Hematopoietic multipotent progenitor cell treated with erythropoietin and hydrocortisone succinate and interleukin-3 and kit ligand, for 6 days (in vitro differentiated cells): ENCODE data around the gene UBL4B.
"Not testable (repeated sequence)": the region's sequence is repeated elsewhere in the genome, so short reads cannot be mapped to it uniquely, and the experiment has no call there.

Experiments
- DNase-seq: peaks from one replicate; pipeline ENCODE4 v3.0.0-alpha.2; 2015

UBL4B gene, protein sequence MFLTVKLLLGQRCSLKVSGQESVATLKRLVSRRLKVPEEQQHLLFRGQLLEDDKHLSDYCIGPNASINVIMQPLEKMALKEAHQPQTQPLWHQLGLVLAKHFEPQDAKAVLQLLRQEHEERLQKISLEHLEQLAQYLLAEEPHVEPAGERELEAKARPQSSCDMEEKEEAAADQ

DNA sequence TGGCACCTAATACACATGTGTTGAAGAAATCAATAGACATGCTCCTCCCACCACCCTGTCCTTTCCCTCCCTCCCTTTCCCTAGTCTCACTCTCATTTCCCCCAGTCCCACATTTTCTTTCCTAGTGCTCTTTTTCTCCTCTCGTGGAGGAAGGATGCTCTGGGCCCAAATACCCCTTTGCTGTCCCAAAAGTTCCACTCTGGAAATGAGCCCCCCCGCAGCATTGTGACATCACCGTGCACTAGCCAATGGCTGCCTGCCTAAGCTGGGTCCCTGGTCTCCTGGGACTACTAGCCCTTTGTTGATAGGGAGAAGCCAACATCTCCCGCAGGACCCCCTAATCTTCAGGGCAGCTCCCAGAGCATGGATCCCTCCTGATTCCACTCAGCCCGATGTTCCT, at the start of gene UBL4B:
Gene UBL4B (plus strand): TSS at position 301 of the 400 bp plus-strand sequence. CDS start 92 bp downstream, at position 393.
- no peak for DNase-seq

DNA sequence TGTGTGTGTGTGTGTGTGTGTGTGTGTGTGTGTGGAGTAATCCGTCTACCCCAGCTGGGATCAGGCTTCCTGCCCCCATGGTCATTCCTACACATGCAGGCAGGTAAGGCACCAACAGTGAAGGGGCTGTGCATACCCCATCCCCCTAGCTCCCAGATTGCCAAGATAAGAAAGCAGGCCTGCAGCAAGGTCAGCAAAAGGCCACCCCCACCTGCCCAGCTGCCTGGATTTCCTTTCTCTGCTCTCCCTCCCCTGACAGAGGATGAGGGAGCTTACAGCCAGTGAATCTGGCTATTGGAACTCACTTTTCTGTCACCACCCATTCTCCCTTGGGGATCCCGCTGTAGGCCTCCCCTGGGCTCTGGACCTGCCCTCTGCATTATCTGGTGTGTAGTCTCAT, 49.6 kb upstream of the UBL4B start:
- no peak for DNase-seq

DNA sequence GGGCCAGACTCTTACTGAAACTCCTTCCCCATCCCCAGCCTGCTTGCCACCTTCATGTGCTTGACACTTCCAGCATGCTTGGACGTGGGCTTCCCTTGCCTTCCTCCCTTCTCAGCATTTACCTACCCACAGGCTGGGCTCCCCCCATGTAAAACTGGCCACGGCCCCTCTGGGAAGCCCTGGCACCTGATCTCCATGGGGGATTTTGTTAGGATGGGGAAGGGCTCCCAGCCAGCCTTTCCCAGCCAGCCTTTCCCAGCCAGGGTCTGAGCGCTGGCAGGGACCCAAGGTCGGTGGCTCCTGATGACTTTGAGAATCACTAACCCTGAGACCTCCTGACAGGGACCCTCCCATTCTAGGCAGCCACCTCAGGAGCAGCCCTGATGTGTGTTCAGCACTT, 48.5 kb upstream of the UBL4B start:
- DNase-seq, result no peak

DNA sequence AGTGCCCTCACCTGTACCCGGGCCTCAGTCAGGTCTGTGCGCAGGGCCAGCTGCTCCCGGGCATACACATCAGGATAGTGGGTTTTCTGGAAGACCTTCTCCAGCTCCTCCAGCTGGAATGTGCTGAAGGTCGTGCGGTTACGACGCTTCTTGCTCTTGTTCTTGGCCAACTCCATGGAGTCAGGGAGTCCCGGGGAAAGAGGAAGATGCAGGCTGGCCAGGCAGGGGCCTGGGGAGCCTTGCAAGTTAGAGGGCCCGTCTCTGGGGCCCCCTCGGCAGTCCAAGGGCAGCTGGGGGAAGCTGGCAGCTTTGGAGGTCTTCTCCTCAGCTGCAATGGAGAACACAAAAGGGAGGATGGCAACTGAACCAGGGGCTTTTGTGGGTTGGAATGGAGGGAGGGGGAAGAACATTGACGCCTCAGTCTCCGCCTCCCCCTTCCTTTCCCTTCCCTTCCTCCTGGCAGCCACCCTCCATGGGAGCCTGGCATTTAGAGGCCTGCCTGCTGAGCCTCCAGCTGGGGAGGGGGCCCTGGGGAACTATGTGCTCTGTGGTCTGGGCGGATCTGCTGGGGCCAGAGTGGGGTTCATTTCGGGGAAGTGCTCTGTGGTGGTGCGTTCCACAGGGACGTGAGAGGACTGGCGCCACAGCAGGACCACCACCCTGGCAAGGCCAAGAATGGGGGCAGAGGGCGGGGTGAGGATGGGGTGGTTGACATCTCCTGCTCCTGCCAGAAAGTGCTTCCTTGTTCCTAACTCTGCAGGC, 47.5 kb upstream of the UBL4B start:
- no peak for DNase-seq

DNA sequence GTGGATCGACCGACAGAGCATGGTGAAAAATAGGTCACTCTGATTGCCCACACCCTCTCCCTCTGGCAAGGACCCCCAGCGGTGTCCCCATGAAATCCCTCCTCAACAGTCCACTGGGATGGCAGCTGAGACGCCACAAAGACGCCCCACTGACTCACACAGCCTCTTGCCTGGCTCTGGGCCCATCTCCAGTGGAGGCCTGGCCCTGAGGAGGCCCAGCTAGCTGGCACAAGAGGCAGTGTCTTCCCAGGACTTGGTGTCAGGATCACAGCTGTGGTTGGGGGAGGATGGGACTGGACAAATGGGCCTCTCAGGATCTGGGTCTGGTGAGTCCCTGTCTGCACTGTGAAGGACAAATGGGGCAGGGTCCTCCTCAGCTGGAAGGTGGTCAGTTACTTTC, 46.4 kb upstream of the UBL4B start:
- DNase-seq, result no peak

DNA sequence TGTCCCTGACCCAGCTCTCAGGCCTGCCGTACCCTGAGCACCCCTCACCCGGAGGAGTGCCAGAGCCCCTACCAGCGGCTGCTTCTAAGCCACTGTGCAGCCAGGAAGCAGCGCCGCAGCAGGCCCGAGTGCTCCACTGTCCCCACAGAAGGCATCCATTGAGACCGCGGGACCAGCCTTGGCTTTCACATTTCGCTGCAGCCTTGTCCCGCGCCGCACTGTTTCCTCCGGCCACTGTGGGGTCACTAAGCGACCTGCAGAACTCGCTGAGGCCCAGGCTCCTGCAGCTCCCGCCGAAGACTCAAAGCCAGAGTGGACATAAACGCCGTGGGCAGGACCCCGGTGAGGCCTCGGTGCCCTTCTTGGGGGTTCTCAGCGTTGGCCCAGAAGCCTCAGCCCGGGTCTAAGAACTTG, 44.8 kb upstream of the UBL4B start:
- no peak for DNase-seq

DNA sequence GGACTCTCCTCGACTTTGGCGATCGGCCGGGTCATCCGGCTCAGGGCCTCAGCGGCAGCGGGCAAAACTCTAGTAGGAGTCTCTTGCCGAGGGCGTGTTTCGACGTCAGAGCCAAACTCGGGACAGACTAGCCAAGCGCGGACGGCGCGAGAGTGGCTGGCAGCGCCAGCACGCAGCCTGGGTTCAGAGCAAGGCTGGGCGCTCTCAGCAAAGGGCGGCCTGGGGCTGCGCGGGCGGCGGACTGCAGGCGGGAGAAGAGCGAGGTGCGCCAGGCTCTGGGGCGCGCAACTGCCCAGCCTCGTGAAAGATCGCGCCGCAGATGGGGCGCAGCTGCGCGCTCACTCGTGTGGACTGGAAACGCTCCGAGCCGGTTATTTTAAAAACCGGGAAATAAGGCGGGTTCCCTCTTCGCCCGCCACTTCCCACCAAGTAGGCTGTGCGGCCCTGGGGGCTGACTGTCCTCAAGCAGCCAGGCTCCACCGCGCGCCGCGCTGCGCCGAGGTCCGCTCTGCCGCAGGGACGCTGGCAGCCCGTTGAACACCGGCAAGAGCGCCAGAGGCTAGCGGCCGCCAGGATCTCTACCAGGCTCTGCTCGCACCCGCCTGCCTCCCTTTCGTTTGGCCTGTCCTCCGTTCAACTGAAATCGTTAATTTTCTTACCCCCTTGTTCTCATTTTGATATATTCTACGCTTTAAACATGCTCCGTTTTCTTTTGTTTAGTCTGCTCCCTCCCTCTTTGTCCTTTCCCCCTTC, 44.2 kb upstream of the UBL4B start:
- DNase-seq, result peak; percentile 42

DNA sequence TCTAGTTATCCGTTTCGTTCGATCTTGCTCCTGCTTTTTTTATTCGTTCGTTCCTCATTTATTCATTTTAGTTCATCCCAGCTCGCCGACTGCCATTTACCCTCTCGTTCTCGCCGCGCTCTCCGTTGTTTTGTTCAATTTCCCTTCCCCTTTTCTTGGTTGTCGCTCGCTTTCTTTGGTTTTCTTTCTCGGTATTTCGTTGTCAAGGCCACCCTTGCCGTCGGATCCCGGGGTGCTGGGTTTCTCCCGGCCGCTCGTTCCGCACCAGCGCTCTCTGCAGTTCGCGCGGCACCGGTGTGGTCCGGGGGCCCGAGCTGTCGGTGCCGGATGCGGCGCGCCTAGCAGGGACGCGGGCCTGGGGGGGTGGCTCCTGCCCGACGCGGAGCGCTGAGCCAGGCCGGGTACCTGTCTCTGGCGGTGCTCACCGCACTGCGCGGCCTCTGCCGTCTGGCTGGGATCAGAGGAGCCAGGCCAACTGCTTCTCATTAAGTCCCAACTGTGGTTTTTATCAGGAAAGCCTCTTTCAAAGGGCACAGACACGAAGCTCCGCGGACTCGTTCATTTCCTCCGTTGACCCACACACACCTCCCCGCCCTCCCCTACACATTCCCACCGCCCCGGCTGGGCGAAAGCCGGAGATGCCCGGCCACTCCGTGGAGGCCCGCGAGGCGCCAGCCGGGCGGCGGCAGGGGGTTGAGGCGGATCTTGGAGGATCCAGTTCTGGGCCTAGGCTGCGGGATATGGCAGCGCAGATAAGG, 43.4 kb upstream of the UBL4B start:
- peak; percentile 49 for DNase-seq

DNA sequence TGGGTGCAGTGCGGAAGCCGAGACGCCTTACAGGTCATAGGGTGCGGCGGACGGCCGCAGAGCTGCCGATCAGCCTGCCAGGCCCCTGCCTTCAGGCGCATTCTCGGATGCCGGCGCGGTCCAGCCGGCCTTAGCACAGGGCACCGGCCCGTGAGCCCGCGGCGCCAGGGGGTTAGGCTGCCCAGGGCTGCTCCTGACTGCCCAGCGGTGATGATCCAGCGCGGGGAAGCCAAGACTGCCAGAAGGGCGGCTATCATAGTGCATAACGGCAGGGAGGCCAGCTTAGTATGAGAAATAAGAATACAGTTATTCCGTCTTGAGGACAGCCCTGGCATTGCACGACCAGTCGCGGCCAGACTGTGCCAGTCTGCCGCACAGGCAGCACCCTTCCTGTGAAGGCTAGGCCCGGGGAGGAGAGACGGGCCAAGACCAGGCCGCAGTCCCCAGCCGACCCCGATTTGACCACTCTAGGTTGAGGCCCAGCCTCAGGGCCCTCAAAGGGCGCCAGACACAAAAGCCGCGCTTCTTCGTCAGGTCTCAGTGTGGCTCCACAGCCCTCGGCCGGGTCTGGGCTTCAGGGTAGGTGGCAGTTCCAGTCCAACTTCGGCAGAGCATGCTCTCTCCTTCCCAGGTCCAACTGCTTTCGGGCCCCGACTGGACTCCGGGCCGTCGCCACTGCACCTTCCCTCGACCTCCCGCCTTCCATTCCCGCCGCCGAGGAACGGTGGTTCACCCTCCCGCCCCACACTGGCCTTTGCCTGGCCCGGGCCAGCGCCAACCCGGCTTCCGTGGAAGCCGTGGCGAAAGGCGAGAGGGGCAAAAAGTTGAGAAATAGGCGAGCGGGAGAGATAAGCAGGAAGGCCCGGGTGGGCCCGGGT, 42.6 kb upstream of the UBL4B start:
- peak; percentile 58 for DNase-seq

DNA sequence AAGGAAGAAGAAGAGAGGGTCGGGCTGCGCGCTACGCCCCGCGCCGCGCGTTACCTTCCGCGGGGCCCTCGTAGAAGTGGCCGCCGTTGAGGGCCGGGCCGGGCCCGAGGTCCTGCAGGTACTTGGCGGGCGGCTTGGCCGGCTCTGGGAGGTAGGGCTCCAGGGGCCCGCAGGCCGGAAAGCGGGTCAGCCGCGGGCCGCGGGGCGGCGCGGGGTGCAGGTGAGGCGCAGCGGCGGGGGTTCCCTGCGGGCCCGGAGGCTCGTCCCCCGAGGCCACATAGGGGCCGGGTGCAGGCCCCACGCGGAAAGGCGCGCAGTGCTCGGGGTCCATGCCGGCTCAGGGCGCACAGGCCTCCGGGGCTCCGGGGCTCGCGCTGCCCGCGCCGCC, 42.0 kb upstream of the UBL4B start:
- no peak for DNase-seq

DNA sequence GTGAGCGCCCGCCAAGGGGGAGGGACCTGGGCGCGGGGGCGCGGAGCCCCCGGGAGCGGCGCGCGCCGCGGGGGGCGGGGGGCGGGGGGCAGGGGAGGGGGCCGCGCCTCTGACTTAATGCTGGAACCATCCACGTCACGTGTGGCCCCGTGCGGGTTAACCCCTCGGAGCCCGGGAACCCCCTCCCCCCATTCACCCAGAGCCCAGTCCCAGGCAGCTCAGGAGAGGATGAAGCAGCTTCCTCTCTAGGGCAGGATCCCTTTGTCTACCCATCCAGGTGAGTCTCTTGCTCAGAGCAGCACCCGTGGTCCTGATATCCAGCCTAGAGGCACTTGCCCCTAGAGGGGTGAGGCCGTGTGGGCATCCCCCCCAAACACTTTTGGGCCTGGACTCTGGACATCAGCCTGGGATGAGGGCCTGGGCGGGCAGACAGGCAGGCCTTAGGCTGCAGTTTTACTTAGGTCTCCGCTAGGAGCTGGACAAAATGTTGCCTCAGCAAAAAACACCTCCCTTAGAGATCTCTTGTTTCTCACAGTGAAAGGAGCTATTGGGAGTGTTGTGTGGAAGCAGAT, 41.5 kb upstream of the UBL4B start, which contains the start of gene ALX3:
Gene ALX3 (minus strand): TSS at position 2 of the 572 bp plus-strand sequence. CDS start 60 bp downstream, outside the sequence.
- no peak for DNase-seq

DNA sequence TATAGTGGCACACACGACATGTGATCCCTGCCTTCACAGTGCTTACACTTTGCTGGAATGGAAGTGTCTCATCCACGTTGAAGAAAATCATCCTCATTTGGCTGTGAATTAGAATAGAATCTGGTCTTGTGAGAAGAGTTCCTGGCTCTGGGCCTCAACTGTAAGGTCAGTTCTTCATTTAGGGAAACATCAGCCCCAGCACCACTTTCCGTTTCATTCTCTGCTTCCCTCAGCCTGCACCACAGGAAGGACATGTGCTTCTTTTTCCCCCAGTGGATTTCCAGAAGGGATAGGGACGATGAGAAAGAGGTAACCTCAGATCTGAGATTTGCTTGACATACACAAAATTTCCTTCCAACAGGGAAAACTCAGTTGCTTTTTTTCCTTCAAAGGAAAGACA, 38.1 kb upstream of the UBL4B start:
- no peak for DNase-seq

DNA sequence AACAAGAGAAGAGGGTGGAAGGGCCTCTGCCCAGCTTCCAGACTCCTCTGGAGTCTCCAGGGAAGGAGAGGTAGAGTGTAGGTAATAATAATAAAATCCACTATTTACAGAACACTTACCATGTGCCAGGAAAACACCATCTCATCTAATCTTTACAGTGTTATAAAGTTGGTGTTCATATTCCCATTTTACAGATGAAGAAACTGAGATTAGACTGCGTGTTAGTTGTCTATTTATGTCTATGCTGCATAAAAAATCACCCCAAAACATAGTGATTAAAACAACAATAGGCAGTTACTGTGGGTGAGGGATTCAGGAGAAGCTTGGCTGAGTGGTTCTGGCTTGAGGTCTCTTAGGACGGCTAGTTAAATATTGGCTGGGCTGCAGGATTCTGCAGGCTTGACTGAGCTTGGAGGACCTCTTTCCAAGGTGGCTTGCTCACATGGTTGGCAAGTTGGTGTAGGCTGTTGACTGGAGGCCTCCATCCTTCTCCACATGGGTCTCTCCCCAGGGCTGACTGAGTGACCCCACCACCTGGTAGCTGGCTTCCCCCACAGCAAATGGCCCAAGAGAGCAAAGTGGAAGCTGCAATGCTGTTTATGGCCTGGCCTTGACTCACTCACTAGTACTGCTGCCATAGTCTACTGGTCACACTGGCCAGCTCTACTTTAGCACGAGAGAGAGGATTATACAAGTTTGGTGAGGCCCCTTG, 35.3 kb upstream of the UBL4B start:
- no peak for DNase-seq

DNA sequence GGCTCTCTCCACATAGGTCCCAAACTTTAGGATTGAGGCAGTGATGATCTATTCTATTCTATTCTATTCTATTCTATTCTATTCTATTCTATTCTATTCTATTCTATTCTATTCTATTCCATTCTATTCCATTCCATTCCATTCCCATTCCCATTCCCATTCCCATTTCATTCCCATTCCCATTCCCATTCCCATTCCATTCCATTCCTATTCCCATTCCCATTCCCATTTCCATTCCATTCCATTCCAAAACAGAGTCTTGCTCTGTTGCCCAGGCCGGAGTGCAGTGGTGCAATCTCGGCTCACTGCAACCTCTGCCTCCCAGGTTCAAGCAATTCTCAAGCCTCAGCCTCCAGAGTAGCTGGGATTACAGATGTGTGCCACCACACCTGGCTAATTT, 32.2 kb upstream of the UBL4B start:
- not testable (repeated sequence) for DNase-seq

DNA sequence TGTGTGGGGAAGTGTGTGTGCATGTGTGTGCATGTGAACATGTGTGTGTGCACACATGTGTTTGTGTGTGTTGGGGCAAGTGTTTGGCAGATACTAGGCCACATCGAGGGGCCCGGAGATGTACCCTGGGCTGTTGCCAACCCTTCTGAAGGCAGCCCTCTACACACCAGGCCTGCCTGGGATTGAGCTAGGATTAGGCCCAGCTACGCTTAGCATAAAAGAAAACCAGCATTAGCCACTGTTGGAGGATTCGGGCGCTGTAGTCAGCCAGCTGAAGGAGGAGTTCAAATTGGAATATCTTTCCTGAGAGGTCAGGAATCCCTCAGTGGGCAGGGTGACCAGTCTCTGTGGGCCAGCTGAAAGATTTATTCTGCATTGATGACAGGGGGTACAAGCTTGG, 31.2 kb upstream of the UBL4B start:
- no peak for DNase-seq

DNA sequence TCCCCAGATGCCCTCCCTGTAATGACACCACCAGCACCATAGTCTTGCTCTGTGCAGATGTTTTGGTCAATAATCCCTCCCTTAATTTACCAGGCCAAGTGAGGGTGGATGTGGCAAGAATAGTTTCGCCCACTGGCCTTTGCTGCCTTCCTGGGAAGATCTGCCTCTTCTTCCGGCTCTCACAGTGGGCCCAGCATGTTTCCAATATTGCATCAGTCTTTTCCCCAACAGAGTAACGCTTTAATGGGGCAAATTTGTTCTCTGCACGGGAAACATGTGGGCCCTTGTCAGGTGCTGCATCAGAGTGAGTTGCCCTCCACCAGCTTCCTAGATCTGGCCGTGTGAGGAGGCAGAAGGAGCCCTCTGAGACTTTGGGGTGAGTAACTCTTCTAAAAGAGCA, 29.8 kb upstream of the UBL4B start:
- DNase-seq, result no peak

DNA sequence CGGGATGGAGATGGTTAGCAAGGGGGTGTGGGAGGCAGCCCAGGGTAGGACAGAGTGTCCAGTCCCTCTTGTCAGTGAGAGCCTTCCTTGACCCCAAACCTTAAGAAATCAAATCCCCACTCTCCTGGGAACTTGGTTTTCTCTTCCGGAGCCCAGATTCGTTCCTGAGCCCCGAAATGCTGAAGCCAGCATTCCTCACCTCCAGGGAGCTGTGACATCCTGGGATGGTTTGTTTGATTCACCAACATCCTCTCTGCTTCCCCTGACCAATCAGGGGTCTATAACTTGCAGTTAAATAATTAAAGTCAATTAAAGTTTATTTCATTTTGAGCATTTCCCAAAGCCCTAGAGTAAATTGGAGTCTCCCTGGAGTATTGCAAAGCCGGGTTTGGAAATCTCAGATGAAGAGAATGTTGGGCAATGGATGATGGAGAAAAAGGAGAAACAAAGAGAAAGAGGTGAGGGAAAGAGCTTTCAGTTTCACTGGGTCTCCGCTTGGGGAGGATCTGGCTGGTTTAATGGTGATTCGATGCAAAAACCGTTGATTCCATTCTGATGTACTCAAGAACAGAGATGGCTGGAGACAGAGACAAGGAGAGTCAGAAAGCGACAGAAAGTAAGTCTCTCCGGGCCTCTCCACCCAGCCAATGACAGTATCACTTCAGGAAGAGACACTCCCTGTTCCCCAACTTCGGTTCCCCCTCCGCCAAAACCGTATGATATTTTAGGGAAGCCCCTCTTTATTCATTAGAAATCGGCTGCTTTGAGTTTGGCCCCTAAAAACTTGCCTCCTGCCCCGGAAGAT, 29.0 kb upstream of the UBL4B start:
- DNase-seq, result no peak

DNA sequence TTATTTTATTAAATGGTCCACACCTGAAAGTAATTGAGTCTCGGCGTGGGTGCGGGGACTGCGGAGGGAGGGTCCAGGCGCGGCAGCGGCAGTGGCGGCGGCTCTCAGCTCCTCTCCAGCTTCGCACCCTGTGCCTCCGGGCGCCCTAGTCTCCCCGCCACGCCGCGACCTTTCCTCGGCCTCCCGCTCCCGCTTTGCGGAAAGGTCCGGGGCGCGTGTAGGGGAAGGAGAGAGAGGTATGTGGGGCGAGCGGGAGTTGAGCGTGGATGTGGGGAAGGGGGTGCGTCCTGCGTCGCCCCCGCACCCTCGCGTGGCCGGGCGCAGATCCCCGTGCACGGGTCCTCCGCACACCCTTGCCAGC, 28.4 kb upstream of the UBL4B start:
- DNase-seq, result no peak

DNA sequence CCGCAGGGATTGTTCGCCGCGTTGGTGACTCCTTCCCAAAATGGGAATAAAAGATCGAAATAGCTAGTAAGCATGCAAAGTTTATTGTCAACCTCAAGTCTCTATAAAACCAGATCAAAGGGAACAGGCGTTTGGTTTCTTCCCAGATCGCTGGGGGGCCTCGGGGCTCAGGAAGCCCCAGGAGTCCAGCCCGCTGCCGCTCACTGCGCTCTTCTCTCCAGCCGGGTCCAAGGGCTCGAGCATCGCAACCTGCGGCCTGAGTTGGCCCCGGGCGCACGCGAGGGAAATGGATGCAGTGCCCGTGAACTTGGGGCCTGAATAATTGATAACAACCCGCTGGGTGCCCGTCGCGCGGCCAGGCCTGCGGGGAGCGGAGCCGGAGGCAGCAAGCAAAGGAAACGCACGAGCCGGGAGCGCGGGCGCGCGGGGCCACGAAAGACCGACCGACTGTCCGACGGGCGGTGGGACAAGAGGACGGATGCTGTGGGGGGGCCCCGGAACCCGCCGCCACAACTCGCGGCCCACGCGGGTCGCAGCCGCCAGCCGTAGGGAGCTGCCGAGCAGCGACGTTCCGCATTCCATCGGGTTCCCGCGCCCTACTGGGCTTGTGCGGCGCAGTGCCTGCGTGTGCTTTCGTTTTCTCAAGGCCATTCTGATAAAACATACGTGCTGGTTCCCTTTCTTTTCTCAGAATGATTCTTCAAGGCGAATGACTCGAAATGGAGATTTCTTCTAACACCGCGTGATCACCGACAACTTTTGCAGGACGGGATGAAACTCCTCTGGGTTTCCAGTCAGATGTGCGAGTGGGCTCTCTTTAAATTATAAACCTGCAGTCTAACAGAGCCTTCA, 27.8 kb upstream of the UBL4B start:
- DNase-seq, result peak; percentile 49
